NCI-H446 (cell line): ENCODE measurements around the gene TNS3.

Experiments
- DNase-seq, 2 experiments: peaks; one replicate each; lab custom pipeline; 2025; lab: John Stamatoyannopoulos, UW

TNS3 gene

DNA sequence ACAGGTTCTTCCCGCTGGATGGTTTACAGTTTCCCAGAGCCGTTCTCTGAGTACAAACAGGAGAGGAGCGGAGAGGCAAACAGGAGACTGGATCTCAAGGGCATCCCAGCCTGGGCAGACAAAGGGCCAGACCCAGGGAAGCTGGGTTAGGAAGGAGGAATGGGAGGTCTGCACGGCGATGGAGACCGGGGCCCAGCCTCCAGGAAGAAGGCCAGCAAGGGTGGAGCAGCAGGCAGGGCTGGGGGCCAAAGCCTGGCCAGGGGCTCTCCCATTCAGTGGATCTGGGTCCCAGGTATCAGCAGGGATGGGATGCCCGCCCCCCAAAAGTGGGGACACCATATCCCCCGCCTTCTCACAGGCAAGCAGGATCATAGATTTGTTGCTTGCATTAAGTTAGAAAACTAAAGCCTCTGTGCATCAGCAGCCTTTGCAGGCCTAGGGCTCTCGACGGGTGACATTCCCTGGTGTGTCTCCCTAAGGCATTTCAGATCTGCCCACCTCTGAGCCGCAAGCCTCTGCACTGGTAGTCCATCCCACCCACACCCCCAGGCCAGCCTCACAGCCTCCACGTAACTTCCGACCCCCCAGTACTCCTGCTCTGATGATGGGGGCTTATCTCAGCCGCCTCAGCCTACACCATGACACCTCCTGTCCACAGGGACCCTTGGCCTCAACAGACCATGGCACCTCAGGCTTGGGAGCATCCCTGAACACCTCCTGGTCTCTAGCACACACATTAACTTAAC, 59.9 kb downstream of the TNS3 start:
- no peak for DNase-seq

DNA sequence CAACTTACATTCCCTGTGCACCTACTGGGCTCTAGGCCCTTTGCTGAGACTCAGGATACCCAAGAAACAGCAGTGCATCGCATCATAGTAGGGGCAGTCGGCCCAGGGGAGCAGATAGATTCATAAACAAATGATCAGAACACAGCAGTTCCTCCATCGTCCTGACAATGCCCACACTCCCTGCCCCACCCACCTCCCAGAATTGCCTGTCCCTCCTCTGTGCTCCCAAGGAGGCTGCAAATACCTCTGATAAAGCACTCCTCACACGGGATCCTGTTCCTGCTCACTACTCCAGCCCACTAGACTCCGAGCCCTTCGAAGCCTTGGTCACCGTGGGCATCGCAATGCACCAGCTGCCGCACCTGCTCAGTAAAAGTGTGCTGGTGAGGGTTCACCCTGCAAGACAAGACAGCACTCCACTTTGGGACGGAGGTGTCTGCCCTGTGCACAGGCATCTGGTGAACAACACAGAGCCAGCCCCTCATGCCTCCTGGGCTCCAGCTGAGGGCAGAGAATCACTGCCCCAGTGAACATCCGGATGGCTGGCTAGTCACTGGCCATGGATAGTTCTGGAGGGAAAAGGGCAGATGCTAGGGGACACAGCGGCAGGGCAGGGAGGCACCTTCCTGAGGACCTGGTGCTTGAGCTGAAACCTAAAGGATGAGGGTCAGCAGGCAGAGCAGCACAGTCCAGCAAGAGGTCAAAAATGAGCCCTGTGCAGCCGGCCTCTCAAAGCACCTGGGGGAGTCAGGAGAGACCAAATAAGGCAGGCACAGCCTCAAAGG, 60.7 kb downstream of the TNS3 start:
- DNase-seq = no peak

DNA sequence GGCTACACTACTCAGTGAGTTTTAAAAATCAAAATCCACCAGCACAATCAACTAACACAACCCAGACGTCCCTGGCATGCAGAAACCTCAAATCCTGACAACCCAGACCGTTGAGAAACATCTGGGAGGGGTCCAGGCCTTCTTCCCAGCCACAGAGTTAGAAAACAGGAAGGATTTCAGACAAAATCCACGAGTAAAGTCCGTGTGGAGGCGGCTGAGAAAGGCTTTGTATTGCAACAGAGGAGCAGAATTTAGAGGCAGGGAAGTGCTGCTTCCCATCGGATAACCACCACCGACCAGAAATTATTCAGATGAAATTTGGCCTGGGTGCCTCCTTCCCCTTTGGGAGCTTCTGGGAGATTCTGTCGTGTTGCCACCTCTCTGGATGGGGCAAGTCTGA, 61.5 kb downstream of the TNS3 start:
- no peak for DNase-seq

DNA sequence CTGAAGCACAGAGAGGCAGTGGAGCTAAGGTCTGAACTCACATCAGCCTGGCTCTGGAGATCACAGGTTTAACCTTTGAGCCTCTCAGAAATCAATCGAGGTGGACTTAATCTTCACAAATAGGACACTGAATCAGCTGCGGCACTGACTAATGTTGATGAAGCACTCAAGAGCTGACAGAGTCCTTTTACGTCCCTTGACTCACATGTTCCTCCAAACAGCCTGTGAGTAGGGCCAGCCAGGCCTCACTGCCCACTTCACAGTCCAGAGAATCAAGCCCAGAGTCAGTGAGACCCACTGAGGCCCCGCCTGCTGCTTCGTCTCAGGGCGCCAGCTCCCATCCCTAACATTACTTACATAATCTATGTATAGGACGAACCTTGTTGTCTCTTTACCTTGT, 63.1 kb downstream of the TNS3 start:
- DNase-seq = no peak

DNA sequence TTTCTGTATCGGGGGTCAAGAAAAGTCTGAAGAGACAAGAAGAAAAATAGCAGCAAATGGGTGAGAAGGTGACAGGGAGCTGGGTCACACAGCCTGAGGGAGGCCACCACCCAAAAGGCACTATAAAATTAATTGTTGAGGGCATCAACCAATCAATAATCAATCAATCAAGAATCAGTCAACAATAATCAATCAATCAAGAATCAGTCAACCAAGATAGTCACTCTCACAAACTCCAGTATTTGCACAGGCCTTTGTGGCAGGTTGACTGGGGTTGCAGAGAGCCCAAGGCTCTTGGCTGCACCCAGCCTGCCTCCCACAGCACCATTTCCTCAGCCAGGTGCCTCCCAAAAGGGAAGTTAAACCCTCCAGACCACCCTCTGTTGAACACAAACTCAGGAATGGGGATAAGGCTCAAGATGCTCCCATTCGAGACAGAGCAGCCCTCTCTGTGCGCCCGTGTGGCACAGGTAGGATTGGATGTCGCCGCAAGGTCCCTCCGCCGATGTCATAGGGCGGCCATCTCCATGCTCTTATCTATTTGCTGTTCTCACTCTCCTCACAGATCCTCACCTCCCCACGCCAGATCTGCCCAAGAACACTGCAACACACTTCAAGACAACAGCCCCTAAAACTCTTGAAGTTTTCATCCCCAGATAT, 64.0 kb downstream of the TNS3 start:
- no peak for DNase-seq

DNA sequence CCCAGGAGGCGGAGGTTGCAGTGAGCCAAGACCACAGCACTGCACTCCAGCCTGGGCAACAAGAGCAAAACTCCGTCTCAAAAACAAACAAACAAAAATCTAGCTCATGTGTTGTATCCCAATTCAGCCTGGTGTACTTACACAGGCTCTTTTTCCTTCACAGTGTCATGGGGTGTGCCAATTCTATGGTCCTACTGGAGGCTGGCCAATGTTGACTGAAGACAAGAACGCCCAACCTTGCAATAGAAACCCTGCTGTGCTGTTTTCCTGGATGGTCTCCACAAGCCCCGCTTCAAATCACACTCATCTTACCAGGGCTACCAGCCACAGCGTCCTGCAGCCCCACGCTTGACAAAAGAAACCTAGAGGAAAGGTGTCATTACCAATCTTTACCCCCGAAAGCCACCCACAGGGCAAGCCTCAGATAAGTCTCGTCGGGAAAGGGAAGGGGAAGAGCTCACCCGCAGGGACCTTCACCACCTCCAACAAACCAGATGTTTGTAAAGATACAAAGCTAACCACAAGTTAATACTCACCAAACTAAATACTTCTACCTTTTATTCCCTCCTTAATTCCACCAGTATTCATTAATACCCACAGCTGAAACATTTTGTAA, 64.8 kb downstream of the TNS3 start:
- no peak for DNase-seq

DNA sequence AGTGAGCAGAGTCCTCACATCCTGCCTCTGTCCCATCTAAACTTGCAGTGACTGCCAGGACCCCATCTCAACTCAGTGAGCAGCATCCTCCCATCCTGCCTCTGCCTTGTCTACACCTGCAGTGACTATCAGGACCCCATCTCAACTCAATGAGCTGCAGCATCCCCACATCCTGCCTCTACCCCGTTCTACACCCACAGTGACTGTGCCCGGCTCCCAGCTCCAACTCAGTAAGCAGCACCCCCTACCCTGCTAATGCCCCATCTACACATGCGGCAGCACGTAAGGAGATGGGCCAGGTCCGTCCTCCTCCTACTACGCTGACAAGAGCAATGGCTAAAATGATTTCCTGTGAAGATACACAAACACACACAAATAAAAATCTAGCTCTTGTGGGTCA, 65.5 kb downstream of the TNS3 start:
- no peak for DNase-seq

DNA sequence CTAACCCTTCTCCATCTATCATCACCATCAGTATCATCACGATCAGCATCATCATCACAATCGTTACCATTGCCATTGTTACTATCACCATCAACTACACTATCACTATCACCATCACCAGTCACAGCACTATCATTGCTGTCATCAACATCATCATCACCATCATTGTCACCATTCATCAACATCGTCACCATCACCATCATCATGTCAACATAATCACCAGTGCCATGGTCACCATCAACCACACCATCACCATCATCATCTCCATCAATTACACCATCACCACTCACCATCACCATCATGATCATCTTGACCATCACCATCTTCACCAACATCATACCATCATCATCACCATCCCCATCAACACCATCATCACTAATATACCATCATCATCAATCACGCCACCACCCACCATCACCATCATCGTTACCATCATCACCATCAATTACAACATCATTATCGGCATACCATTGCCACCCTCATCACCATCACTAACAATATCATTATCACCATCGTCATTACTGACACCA, 66.5 kb downstream of the TNS3 start:
- no peak for DNase-seq

DNA sequence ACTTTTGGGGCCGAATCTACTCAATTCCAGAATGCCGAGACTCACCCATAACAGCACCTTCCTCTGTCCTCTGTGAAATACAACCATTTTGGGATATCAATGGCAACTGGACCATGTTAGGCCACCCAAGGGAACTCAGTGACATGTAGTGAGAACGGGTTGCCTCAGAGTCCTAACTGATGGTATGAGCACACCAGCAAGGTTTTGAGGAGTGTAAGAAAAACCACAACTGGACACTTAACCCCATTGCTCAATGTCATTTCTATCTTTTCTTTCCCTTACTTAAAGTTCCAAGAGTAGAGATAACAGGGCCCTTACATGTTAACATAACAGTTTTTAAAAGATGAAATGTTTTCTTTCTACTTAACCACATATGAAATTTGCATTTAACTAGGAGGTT, 67.1 kb downstream of the TNS3 start:
- no peak for DNase-seq

DNA sequence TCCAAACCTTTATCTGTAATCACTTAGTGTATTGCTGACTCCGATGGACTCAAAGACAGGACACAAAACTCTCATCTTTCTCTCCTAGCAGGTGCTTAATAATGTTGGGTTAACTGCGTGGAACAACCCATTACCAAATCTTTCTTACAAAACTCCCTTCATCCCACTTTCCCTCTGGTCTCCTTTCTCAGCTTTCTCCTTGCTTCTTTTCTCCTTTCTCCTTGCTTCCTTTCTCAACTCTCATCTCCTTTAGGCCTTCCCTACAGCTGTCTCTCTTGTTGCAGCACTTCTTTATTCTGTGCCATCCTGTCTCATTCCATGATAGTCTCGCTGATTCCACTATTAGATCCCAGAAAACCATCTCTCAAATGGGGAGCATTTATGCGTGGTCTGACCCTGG, 67.5 kb downstream of the TNS3 start:
- DNase-seq = no peak

DNA sequence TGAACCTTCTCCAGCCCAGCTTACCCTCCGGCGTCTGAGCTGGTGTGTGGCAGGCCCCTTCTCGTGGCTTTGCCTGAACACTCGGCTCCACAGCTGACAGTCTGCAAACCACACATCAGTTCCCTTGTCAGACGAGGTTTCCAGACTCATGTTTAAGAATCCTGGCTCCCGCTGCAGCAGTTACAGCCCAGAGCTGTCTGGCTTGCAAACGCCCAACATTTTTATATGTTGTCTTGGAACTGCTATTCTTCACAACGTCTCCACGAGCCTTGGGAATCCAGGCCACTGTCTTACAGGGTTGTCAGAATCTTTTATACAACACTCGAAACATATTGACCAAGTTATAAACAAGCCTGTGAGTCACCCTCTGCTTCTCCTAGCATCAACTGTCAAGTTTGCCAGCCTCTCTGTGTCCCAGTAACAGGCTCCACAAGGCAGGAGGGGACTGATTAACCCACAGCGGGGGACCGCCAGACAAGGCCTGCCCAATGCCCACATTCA, 68.1 kb downstream of the TNS3 start:
- no peak for DNase-seq

DNA sequence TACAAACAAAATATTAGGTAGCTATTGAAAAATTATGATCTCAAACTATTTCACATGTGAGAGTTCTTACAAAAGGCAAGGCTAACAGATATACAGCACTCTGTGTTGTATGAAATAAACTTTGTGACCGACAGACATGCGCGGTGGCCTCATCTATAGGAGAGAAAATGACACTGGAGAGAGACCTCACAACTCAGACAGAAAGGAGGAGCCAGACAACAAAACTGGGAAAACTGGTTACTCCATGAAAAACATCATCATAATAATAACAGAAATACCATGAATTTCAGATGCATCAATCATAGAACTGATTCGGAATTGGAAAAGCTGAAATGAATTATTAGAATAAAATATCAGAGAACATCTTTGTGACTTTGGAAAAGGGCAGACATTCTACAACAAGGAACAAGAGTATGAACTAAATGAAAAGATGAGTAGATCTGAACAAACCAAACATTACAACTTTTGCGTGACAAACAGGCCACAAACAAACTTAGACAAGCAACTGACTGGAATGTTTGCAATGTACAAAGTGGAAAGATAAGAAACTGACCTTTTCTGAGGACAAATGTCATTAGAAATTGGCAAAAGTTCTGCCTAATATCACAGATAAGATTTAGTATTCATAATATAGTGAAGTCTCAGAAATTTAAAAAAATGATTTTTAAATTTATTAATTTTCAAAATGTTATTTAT, 69.3 kb downstream of the TNS3 start:
- no peak for DNase-seq

DNA sequence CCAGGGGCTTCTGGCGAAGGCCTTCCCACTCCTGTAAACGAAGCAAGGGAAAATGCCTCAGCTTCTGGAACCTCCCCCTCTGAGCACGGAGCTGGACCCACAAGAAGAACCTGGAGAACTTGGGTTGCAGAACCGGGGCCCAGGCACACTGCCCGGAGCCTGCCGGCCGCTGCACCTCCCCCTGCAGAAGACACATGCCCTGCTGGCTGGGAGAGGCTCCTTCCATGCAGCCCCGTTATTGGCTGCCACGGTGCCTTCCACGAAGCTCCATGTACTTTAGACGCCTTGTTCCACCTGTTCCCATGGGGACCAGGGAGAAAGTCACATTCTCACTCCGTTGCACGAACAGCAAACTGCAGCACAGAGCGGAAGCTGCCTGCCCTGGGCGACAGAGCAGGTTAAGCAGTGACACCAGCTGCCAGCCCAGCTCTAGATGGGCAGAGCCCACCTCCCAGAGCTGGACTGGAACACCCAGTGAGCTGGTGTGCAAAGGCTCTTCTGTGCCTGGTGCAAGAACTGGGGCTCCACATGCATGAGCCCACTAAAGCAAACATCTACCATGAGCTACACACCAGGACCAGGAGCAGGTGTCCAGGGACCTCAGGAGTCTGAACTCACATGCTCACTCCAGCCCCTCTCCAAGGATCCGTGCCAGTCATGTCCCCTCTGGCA, 70.1 kb downstream of the TNS3 start:
- no peak for DNase-seq

DNA sequence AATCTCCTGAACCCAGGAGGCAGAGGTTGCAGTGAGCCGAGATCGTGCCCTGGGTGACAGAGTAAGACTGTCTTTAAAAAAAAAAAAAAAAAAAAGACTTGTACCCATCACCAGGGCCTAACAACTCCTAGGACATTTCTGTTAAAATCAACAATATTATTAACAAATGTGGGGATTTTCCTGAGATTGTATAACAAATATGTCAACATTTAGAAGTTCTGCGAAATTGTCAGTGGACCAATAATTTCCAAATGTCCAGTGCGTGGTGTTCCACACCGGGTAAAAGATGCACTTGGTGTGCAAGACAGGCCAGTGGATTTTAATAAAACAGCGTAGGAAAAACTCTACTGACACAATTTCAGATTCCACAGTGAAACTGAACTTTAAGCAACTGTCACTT, 71.1 kb downstream of the TNS3 start:
- no peak for DNase-seq

DNA sequence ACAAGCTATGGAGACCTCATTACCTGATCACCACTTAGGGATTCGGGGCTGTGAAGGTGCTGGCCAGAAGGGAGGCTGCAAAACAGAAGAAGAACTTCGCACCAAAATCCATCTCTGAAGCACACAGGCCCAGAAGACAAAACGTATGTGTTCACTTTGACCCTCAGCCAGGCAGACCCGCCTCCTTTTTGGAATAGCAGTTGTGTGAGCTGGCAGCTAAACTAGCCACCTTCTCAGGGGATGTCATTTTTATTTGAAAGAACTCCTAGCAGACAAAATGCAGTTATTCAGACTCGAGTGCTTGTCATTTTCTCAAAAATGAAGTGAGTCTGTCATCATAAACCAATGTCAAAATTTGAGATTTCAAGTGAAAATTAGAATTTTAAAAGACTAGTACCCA, 71.7 kb downstream of the TNS3 start:
- DNase-seq = no peak

DNA sequence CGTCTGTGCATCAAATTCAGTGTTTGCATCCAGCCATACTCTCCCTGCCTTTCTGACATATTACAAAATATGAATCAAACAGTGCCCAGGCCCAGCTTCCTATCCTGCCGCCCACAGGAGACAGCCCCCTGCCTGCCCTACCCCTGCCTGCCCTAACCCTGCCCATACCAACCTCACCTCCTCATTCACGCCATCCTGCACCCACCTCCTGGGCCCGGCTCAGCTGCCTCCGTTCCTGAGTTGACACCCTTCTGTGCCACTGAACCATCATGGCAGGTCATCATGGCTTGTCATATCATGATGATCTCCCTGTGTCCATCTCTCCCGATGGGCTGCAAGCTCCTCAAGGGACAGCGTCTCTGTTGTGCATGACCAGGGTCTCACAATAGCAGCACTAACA, 72.3 kb downstream of the TNS3 start:
- no peak for DNase-seq

DNA sequence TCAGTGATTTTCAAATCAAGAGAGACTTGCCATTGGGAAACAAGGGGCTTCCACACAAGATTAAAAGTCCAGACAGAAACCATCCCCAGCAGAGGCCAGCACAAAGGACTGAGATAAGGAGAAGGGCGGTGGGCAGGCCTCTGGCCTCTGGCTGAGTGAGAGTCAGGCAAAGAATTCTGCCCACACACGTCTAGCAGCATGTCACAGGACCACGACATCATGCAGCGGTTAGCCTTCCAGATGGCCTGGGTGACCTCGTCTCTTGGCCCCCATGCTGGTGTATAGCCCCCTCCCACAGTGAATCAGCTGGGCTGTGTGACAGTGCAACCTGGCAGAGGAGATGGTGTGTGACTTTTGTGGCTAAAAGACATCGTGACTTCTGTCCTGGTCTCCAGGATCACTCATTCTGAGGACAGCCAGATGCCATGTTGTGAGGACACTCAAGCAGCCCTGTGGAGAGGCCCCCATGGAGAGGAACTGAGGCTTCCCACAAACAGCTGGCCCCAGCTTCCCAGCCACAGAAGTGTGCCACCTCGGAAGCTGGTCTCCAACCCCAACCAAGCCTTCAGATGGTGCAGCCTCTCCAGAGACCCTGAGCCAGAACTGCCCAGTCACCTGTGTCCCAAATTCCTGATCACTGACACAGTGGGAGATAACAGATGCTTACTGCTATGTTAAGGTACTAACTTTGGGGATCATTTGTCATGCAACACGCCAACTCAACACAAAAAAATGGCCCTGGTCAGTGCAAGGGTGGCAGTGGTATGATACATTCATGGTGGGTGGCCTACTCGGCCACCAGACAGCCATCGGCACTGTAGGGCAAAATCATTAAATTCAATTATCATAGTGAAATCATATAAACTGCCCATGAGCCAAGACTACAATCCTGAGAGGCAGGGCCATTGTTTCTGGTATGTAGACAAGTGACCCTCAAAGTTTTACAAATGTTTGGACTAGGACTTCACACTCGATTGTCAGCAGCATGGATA, 73.2 kb downstream of the TNS3 start:
- DNase-seq = no peak

DNA sequence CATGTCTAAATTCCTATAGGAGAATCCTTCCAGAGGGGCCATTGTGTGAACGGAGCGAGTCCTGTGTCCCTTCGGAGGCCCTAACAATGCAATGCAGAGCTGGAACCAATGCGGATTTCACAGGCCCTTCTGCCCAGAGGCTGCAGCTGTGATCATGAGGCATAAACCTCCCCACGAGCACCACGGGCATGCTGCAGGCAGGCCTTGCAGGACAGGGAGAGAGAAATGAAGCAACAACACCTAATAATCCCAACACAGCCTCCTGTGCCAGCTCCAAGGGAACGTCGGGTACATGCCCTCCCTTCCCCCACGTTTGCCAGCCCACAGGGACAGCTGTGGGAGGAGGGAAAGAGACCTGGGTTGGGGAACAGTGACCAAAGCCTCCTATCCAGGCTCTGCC, 74.4 kb downstream of the TNS3 start:
- DNase-seq = no peak

DNA sequence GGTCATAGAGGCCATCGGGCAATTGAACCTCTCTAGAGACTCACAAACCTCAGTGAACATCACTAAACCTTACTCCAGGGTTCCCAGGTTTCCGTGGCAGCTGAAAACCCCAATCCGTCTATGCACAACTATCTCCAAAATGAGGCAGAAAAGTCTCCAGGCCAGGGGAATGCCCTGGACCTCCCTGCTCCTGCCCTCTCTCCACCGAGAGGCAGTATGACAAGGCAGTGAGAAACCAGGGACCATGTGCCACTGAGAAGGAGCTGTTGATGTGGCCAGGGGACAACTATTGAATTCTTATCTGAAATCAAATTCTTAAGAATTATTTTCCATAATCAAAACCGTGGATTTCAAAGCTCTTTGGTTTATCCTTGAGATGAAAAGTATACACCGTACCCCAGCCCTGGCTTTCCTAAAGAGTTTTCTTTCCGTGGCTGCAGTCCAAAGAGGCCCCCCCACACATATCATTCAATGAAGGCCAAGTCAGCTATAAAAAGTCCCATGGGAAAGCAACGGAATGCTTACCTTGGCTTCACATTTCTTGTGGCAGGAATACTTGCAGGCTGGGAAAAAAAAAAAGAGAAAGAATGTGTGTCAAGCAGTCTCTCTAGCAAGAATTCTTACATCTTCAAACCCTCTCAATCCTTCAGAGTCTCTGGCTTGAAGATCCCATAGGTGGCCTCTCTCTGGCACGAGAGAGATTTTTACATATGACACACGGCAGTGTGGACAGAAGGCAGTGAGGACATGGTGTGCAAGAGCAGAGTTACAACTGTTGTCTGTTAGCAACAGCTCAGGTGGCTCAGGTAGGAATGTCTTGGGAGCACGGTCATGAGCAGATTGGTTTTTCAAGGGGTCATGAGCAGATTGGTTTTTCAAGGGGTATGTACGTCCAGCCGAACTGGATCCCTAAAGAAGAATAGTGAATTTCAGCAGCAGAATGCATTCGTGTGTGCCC, 75.2 kb downstream of the TNS3 start:
- DNase-seq = no peak
